Measurements from ENCODE around the gene RRP8. TPM values are rescaled to one million over a fixed set of nuclear protein-coding genes. Genes with fewer than 3 reads are reported as not detected.
A peak's percentile ranks its signal among the peaks of the same experiment; 100 is the strongest.

Gene RRP8
- total and polyA plus RNA-seq, 9 of the 15 experiments (the other 6 are each of a cell fraction or from before 2014, with no cell fraction given), result 5.7 to 47.3 (median 32.6) TPM

- no peak for TF ChIP-seq NFIX (CRISPR knock-in tag; IDR thresholded peaks at IDR 0.05; ENCODE audit: low read depth)
- TF ChIP-seq NELFE (IDR thresholded peaks at IDR 0.05; ENCODE audit: insufficient read depth, insufficient read length), result no peak
- no peak for TF ChIP-seq SIX5 (IDR thresholded peaks at IDR 0.05; ENCODE audit: borderline replicate concordance in 1 of 2, insufficient read depth in 1 of 2, low read depth in 1 of 2, low read length in 2 of 2)
- no peak for TF ChIP-seq FOXP4 (CRISPR knock-in tag; IDR thresholded peaks at IDR 0.05; ENCODE audit: borderline replicate concordance)
- TF ChIP-seq ZNF165 (CRISPR knock-in tag; IDR thresholded peaks at IDR 0.05; ENCODE audit: borderline replicate concordance), result no peak
- TF ChIP-seq ZNF316 (IDR thresholded peaks at IDR 0.05), result peak; percentile 22; the same call in 1 of the 2 replicates
- peak; percentile 78 for TF ChIP-seq DPF2 (IDR thresholded peaks at IDR 0.05)
- TF ChIP-seq VEZF1 (CRISPR knock-in tag; IDR thresholded peaks at IDR 0.05), result peak; percentile 95
- TF ChIP-seq ATF4 (CRISPR knock-in tag; IDR thresholded peaks at IDR 0.05), result peak; percentile 62
- TF ChIP-seq THAP12 (CRISPR knock-in tag; IDR thresholded peaks at IDR 0.05), result peak; percentile 81; the same call in 1 of the 2 replicates
- no peak for TF ChIP-seq ZNF224 (CRISPR knock-in tag; IDR thresholded peaks at IDR 0.05)
- TF ChIP-seq ZNF511 (CRISPR knock-in tag; IDR thresholded peaks at IDR 0.05), result no peak
- peak; percentile 70 for TF ChIP-seq TOE1 (IDR thresholded peaks at IDR 0.05; ENCODE audit: borderline replicate concordance)
- peak; percentile 39; the same call in 1 of the 2 replicates for TF ChIP-seq TOE1 (CRISPR knock-in tag; IDR thresholded peaks at IDR 0.05; ENCODE audit: borderline replicate concordance, low read depth)
- TF ChIP-seq E2F1 (CRISPR knock-in tag; IDR thresholded peaks at IDR 0.05), result peak; percentile 73
- TF ChIP-seq PCBP1 (IDR thresholded peaks at IDR 0.05; ENCODE audit: low read depth, low read length, poor library complexity, severe bottlenecking), result peak; percentile 84
- TF ChIP-seq ZKSCAN1 (IDR thresholded peaks at IDR 0.05; ENCODE audit: low read depth, low read length), result peak; percentile 61; the same call in 1 of the 2 replicates
- no peak for TF ChIP-seq TEAD2 (tag; IDR thresholded peaks at IDR 0.05)
These were observed 9.0 kb upstream of the RRP8 start, which contains the start of gene TAF10 (continued) for GRCh38 chr11:6612213-6613041.

Measured in K562 (cell line).